MM.1S (cell line): Measurements from ENCODE around the gene RUNX2.
A peak's percentile ranks its signal among the peaks of the same experiment; 100 is the strongest.

ENCODE experiments used
- DNase-seq: peaks from one replicate; pipeline ENCODE4 v3.0.0-alpha.2; 2015
- H2AFZ ChIP-seq: fragments of 300-600 bp; sonication (generic); 2 replicates; pipeline ENCODE4 v1.6.0; 2016; ENCODE audit warnings: antibody characterized with exemption, low read length
- H3F3A ChIP-seq: fragments of 300-600 bp; sonication (generic); 2 replicates; pipeline ENCODE4 v1.6.1; 2016; ENCODE audit warnings: mild to moderate bottlenecking, antibody characterized with exemption, low read length, moderate library complexity, mixed read lengths; ENCODE audit not compliant: insufficient read depth
- H3K27ac ChIP-seq: fragments of 300-600 bp; sonication (generic); 2 replicates; pipeline ENCODE4 v1.5.1; 2016; ENCODE audit warnings: mild to moderate bottlenecking, low read length
- H3K27me3 ChIP-seq: fragments of 300-600 bp; sonication (generic); replicated peaks from 2 replicates; pipeline ENCODE4 v1.6.0; 2016; ENCODE audit warnings: low read length; ENCODE audit not compliant: insufficient read depth
- H3K36me3 ChIP-seq: fragments of 300-600 bp; sonication (generic); replicated peaks from 2 replicates; pipeline ENCODE4 v1.6.1; 2016; ENCODE audit warnings: mild to moderate bottlenecking, low read length, mixed read lengths; ENCODE audit not compliant: insufficient read depth
- H3K4me1 ChIP-seq: fragments of 300-600 bp; sonication (generic); 2 replicates; pipeline ENCODE4 v1.6.1; 2016; ENCODE audit warnings: low read length, mixed read lengths
- H3K4me2 ChIP-seq: fragments of 300-600 bp; sonication (generic); 2 replicates; pipeline ENCODE4 v1.6.0; 2016; ENCODE audit warnings: low read depth, low read length
- H3K4me3 ChIP-seq: fragments of 300-600 bp; sonication (generic); 2 replicates; pipeline ENCODE4 v1.5.1; 2016; ENCODE audit warnings: low read length, mixed read lengths
- H3K79me2 ChIP-seq: fragments of 300-600 bp; sonication (generic); 2 replicates; pipeline ENCODE4 v1.6.1; 2016; ENCODE audit warnings: mixed run types, low read length, mixed read lengths
- H3K9ac ChIP-seq: fragments of 300-600 bp; sonication (generic); 2 replicates; pipeline ENCODE4 v1.6.1; 2016; ENCODE audit warnings: low read length, mixed read lengths
- H3K9me2 ChIP-seq: fragments of 300-600 bp; sonication (generic); replicated peaks from 2 replicates; pipeline ENCODE4 v1.6.1; 2016; ENCODE audit warnings: mild to moderate bottlenecking, low read length, mixed read lengths; ENCODE audit not compliant: insufficient read depth
- H3K9me3 ChIP-seq: fragments of 300-600 bp; sonication (generic); replicated peaks from 2 replicates; pipeline ENCODE4 v1.6.1; 2016; ENCODE audit warnings: mild to moderate bottlenecking, low read length, mixed read lengths; ENCODE audit not compliant: insufficient read depth
- H4K20me1 ChIP-seq: fragments of 300-600 bp; sonication (generic); 2 replicates; pipeline ENCODE4 v1.6.1; 2016; ENCODE audit warnings: mild to moderate bottlenecking, low read length, moderate library complexity, mixed read lengths; ENCODE audit not compliant: insufficient read depth
- EZH2 ChIP-seq: fragments of 300-600 bp; sonication (generic); optimal IDR thresholded peaks from 2 replicates; pipeline ENCODE3; 2017; ENCODE audit warnings: low read depth, mild to moderate bottlenecking, antibody characterized with exemption, low read length, mixed read lengths
- EZH2phosphoT487 ChIP-seq: fragments of 300-600 bp; sonication (generic); IDR thresholded peaks from 2 replicates; pipeline ENCODE4 v1.6.1; 2018; ENCODE audit warnings: antibody characterized with exemption, low read length
- TF ChIP-seq, protein P1 (sequence below): fragments of 300-600 bp; sonication (generic); IDR thresholded peaks from 2 replicates; pipeline ENCODE4 v1.5.1; 2016; ENCODE audit warnings: antibody characterized with exemption, low read length, mixed read lengths

Gene RUNX2

GRCh38 chr6:45447716-45448115, 119.6 kb downstream of the RUNX2 start:
- Histone ChIP-seq H3K36me3 (peaks cover 27% of the 10 kb centered on the region), H3K9me2 (no peaks in the 10 kb centered on the region), H3K4me3 (no peak overlapping the region), H3K4me2 (peak overlapping the region; percentile 52), H3K9ac (0 out of 2 replicates have a peak overlapping the region, but pooled peaks have one; percentile 30), H3F3A (peaks cover 20% of the 10 kb centered on the region; the same call in 1 of the 2 replicates), H4K20me1 (no peaks in the 10 kb centered on the region), H3K79me2 (peaks cover 99% of the 10 kb centered on the region), H3K9me3 (no peaks in the 10 kb centered on the region), H3K27ac (peak overlapping the region; percentile 63; the same call in 1 of the 2 replicates), H3K27me3 (no peaks in the 10 kb centered on the region), H3K4me1 (peaks cover 54% of the 10 kb centered on the region), H2AFZ (no peak overlapping the region)
- no peak for DNase-seq
- TF ChIP-seq EZH2phosphoT487 (no peak), EZH2 (no peak)
- TF ChIP-seq, protein P1, sequence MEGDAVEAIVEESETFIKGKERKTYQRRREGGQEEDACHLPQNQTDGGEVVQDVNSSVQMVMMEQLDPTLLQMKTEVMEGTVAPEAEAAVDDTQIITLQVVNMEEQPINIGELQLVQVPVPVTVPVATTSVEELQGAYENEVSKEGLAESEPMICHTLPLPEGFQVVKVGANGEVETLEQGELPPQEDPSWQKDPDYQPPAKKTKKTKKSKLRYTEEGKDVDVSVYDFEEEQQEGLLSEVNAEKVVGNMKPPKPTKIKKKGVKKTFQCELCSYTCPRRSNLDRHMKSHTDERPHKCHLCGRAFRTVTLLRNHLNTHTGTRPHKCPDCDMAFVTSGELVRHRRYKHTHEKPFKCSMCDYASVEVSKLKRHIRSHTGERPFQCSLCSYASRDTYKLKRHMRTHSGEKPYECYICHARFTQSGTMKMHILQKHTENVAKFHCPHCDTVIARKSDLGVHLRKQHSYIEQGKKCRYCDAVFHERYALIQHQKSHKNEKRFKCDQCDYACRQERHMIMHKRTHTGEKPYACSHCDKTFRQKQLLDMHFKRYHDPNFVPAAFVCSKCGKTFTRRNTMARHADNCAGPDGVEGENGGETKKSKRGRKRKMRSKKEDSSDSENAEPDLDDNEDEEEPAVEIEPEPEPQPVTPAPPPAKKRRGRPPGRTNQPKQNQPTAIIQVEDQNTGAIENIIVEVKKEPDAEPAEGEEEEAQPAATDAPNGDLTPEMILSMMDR = no peak

DNA sequence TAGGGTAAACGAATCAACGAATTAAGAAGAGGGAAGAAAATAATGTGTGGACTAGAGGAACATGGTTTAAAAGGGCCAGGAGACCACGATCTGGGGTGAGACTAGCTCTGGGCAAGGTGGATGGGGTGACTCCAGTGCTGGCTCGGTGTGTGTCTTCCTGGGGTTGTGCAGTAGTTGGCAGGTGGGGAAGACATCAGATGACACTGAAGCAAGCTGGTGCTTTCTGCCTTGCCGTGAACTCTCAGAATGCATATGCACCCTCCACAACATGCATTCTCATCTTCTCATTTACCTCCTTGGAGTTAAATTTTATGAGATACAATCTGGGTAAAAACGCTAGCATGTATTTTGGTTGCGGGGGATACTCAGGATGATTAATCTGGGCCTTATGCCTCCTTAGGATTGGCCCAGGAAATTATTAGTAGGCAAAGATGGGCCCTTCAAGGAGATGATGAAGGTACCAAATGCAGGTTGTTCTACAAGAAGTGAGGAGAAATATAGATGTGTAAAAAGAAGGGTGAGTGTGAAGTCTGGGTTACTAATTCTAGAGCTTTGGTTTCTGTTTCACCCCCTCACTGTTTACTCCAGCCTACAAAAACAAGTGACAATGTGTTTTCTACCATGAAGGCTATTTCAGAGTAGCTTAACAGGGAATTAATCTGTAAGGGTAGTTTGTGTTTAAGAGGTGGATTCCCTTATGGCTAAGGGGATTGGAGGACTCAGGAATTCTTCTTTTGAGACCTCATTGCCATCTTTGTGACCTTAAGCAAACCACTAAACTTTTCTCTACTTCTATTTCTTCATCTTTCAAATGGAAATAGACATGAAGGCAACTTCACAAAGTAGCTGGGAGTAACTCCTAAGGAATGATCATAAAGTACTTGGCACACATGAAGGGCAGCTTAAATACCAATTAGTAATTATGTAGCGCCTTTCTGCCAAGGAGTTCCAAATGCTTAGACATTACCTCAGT, 120.6 kb downstream of the RUNX2 start:
- H3K4me3 ChIP-seq = peak overlapping the region; percentile 18; the same call in 1 of the 2 replicates
- H4K20me1 ChIP-seq = no peaks in the 10 kb centered on the region
- H3K27ac ChIP-seq = peak overlapping the region; percentile 63; the same call in 1 of the 2 replicates
- H3K4me2 ChIP-seq = peak overlapping the region; percentile 52
- no peaks in the 10 kb centered on the region for H3K9me2 ChIP-seq
- H3K36me3 ChIP-seq = peaks cover 22% of the 10 kb centered on the region
- H3K9ac ChIP-seq = peak overlapping the region; percentile 30; the same call in 1 of the 2 replicates
- TF ChIP-seq, protein P1 = no peak
- TF ChIP-seq EZH2 (no peak), EZH2phosphoT487 (no peak)
- H3K4me1 ChIP-seq = peaks cover 58% of the 10 kb centered on the region
- no peaks in the 10 kb centered on the region for H3K9me3 ChIP-seq
- H3F3A ChIP-seq = peaks cover 20% of the 10 kb centered on the region; the same call in 1 of the 2 replicates
- peaks cover 99% of the 10 kb centered on the region for H3K79me2 ChIP-seq
- no peak overlapping the region for H2AFZ ChIP-seq
- DNase-seq = peak; percentile 14
- no peaks in the 10 kb centered on the region for H3K27me3 ChIP-seq

DNA sequence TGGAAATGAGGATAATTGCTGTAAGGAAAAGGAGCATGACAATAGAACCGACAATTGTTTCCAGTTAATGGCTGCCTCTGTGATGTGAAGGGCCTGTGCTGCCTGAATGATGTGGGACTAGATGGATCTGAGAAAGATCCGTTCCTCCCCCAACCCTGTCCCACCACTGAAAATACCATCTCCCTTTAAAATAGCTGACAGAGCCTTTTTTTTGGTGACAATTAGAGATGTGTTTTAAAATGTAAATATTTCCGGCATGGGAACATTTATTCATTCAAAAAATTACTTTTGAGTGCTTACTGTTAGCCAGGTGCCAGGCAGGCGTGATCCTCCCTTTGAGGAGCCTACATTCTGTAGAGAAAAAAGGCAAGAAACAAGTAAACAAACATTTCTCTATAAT, 122.0 kb downstream of the RUNX2 start:
- no peaks in the 10 kb centered on the region for H3K27me3 ChIP-seq
- no peak for DNase-seq
- no peaks in the 10 kb centered on the region for H3K9me2 ChIP-seq
- no peak overlapping the region for H2AFZ ChIP-seq
- TF ChIP-seq EZH2phosphoT487 (no peak), EZH2 (no peak)
- TF ChIP-seq, protein P1 = no peak
- no peak overlapping the region for H3K4me2 ChIP-seq
- H3K4me1 ChIP-seq = peaks cover 52% of the 10 kb centered on the region
- no peaks in the 10 kb centered on the region for H3K9me3 ChIP-seq
- no peak overlapping the region for H3K4me3 ChIP-seq
- peaks cover 22% of the 10 kb centered on the region for H3K36me3 ChIP-seq
- H3K9ac ChIP-seq = no peak overlapping the region
- H3K79me2 ChIP-seq = peaks cover 100% of the 10 kb centered on the region
- peaks cover 20% of the 10 kb centered on the region; the same call in 1 of the 2 replicates for H3F3A ChIP-seq
- H4K20me1 ChIP-seq = no peaks in the 10 kb centered on the region
- no peak overlapping the region for H3K27ac ChIP-seq
